Neural cell (in vitro differentiated cells): ENCODE measurements around the gene RASGRP4.

Source experiments
- CTCF ChIP-seq: fragments of 450-650 bp; IDR thresholded peaks from 2 replicates; pipeline ENCODE4 v1.5.1; 2014; ENCODE audit warnings: antibody characterized with exemption, mild to moderate bottlenecking, moderate library complexity; ENCODE audit not compliant: poor library complexity, severe bottlenecking
- EZH2 ChIP-seq: fragments of 200-600, 300-800 bp; shearing (Covaris generic), sonication (generic); IDR thresholded peaks from 2 replicates; pipeline ENCODE4 v1.6.1; 2014; ENCODE audit warnings: antibody characterized with exemption, low read length, borderline replicate concordance, mild to moderate bottlenecking; ENCODE audit not compliant: insufficient read depth, poor library complexity, severe bottlenecking
- POLR2AphosphoS5 ChIP-seq: IDR thresholded peaks from 2 replicates; pipeline ENCODE4 v1.6.1; 2012

GRCh38 chr19:38475176-38475575 lies 49.2 kb upstream of the RASGRP4 start:
- no peak for TF ChIP-seq CTCF
- no peak for TF ChIP-seq EZH2
- TF ChIP-seq POLR2AphosphoS5, result no peak
